SU-DHL-6 (cell line): ENCODE data around the gene CCNY.

Experiments
- EZH2phosphoT487 ChIP-seq: fragments of 200-600 bp; sonication (generic), shearing (Covaris generic); conservative IDR thresholded peaks from 2 replicates; pipeline ENCODE4 v1.6.1; 2018; ENCODE audit warnings: mild to moderate bottlenecking, antibody characterized with exemption, low read length, moderate library complexity, mixed read lengths
- TF ChIP-seq, protein P1 (sequence below): fragments of 200-600 bp; sonication (generic); IDR thresholded peaks from one replicate; pipeline ENCODE4 v1.5.1; 2017; ENCODE audit warnings: antibody characterized with exemption, mild to moderate bottlenecking, low read length, moderate library complexity; ENCODE audit not compliant: insufficient read depth, poor library complexity, severe bottlenecking

DNA sequence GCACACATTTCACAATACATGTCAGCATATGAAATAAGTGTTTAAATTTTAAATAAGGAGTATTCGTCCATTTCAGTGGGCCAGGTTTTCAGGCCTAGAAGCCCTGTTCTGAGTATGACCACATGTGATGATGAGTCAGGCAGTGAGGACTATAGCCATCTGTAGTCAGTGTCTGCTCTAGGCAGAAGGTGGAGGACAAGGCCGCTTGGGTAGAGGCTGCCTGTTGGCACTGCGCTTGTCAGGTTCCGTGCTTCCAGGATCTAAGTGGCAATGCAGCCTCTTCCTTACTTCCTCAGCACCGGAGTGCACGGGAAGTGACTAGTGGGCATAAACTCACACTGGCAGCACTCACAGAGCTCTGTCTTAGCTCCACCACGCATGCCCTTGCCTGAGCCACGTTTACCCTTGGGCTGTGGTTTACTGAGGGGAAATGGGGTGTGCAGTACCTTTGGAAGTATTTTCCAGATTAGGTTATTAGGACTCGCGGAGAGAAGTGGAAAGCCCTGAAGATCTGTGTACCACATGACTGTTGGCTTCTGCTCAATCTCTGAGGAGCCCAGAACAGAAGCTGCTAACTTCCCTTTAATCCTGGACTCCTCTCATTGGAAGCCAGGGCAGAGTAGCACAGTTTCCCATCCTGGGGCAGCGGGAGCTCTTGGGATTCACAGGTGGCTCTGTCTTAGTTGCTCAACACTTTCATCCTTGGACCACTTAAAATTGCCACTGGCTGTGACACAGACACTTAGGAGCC is 181.3 kb downstream of the CCNY start:
- TF ChIP-seq, protein P1, sequence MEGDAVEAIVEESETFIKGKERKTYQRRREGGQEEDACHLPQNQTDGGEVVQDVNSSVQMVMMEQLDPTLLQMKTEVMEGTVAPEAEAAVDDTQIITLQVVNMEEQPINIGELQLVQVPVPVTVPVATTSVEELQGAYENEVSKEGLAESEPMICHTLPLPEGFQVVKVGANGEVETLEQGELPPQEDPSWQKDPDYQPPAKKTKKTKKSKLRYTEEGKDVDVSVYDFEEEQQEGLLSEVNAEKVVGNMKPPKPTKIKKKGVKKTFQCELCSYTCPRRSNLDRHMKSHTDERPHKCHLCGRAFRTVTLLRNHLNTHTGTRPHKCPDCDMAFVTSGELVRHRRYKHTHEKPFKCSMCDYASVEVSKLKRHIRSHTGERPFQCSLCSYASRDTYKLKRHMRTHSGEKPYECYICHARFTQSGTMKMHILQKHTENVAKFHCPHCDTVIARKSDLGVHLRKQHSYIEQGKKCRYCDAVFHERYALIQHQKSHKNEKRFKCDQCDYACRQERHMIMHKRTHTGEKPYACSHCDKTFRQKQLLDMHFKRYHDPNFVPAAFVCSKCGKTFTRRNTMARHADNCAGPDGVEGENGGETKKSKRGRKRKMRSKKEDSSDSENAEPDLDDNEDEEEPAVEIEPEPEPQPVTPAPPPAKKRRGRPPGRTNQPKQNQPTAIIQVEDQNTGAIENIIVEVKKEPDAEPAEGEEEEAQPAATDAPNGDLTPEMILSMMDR: no peak
- TF ChIP-seq EZH2phosphoT487: no peak
